ENCODE data around the gene CCNYL1. TPM values are rescaled to one million over a fixed set of nuclear protein-coding genes. Genes with fewer than 3 reads are reported as not detected.

The CCNYL1 gene
- total RNA-seq, 1 donor = 24.6 TPM

- DNase-seq (ENCODE audit: low read depth) = no peak
- TF ChIP-seq CTCF (IDR thresholded peaks at IDR 0.05; ENCODE audit: insufficient read depth, low read length) = no peak
- no peak overlapping the region for H3K4me3 ChIP-seq (ENCODE audit: low read depth, low read length)
Measured at GRCh38 chr2:207725873-207726578, 14.6 kb downstream of the CCNYL1 start.

GRCh38 chr2:207727261-207727660 is 15.8 kb downstream of the CCNYL1 start:
- peak; percentile 60 for DNase-seq (ENCODE audit: low read depth)
- no peak overlapping the region for H3K4me3 ChIP-seq (ENCODE audit: low read depth, low read length)
- TF ChIP-seq CTCF (IDR thresholded peaks at IDR 0.05; ENCODE audit: insufficient read depth, low read length) = no peak

GRCh38 chr2:207729465-207729998 is 18.1 kb downstream of the CCNYL1 start:
- TF ChIP-seq CTCF (IDR thresholded peaks at IDR 0.05; ENCODE audit: insufficient read depth, low read length) = no peak
- DNase-seq (ENCODE audit: low read depth) = no peak
- H3K4me3 ChIP-seq (ENCODE audit: low read depth, low read length) = no peak overlapping the region

- no peak for TF ChIP-seq CTCF (IDR thresholded peaks at IDR 0.05; ENCODE audit: insufficient read depth, low read length)
- no peak for DNase-seq (ENCODE audit: low read depth)
- no peak overlapping the region for H3K4me3 ChIP-seq (ENCODE audit: low read depth, low read length)
Measured at GRCh38 chr2:207731138-207731537, 19.7 kb downstream of the CCNYL1 start.

GRCh38 chr2:207733597-207734240 is 22.3 kb downstream of the CCNYL1 start:
- no peak for TF ChIP-seq CTCF (IDR thresholded peaks at IDR 0.05; ENCODE audit: insufficient read depth, low read length)
- H3K4me3 ChIP-seq (ENCODE audit: low read depth, low read length) = no peak overlapping the region
- DNase-seq (ENCODE audit: low read depth) = no peak

GRCh38 chr2:207734264-207734635 is 22.8 kb downstream of the CCNYL1 start:
- H3K4me3 ChIP-seq (ENCODE audit: low read depth, low read length) = no peak overlapping the region
- peak; percentile 69 for TF ChIP-seq CTCF (IDR thresholded peaks at IDR 0.05; ENCODE audit: insufficient read depth, low read length)
- peak; percentile 64 for DNase-seq (ENCODE audit: low read depth)

Data from fibroblast of the aortic adventitia (primary cell).